ENCODE data around the gene HDAC4.

GRCh38 chr2:239026711-239027361 lies 374.0 kb downstream of the HDAC4 start:
- TF ChIP-seq, protein P1, sequence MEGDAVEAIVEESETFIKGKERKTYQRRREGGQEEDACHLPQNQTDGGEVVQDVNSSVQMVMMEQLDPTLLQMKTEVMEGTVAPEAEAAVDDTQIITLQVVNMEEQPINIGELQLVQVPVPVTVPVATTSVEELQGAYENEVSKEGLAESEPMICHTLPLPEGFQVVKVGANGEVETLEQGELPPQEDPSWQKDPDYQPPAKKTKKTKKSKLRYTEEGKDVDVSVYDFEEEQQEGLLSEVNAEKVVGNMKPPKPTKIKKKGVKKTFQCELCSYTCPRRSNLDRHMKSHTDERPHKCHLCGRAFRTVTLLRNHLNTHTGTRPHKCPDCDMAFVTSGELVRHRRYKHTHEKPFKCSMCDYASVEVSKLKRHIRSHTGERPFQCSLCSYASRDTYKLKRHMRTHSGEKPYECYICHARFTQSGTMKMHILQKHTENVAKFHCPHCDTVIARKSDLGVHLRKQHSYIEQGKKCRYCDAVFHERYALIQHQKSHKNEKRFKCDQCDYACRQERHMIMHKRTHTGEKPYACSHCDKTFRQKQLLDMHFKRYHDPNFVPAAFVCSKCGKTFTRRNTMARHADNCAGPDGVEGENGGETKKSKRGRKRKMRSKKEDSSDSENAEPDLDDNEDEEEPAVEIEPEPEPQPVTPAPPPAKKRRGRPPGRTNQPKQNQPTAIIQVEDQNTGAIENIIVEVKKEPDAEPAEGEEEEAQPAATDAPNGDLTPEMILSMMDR (IDR thresholded peaks at IDR 0.05), result no peak
- TF ChIP-seq POLR2A (IDR thresholded peaks at IDR 0.05), result no peak
